Measurements from ENCODE around the gene MAPKBP1. TPM values are rescaled to one million over a fixed set of nuclear protein-coding genes. Genes with fewer than 3 reads are reported as not detected.
A peak's percentile ranks its signal among the peaks of the same experiment; 100 is the strongest.

MAPKBP1 gene
- total RNA-seq, 1 donor from 2014 or later = 27.2 TPM

GRCh38 chr15:41857316-41857715 lies 83.0 kb downstream of the MAPKBP1 start:
- H3K36me3 Mint-ChIP-seq (ENCODE audit: low read depth) = no peaks in the 10 kb centered on the region
- no peak overlapping the region for H3K4me3 Mint-ChIP-seq (ENCODE audit: unreplicated experiment)
- H3K27ac Mint-ChIP-seq (ENCODE audit: unreplicated experiment) = no peak overlapping the region
- TF ChIP-seq CTCF (IDR thresholded peaks at IDR 0.05) = no peak
- DNase-seq (ENCODE audit: low spot score) = no peak
- H3K27me3 Mint-ChIP-seq (ENCODE audit: low read depth) = no peaks in the 10 kb centered on the region
- H3K4me1 Mint-ChIP-seq (ENCODE audit: low read depth) = no peaks in the 10 kb centered on the region
- no peaks in the 10 kb centered on the region for H3K9me3 Mint-ChIP-seq (ENCODE audit: low read depth)

- TF ChIP-seq CTCF (IDR thresholded peaks at IDR 0.05) = no peak
Measured at GRCh38 chr15:41858756-41859155, 84.5 kb downstream of the MAPKBP1 start.

GRCh38 chr15:41860049-41860828 lies 86.0 kb downstream of the MAPKBP1 start:
- peak; percentile 18 for TF ChIP-seq CTCF (IDR thresholded peaks at IDR 0.05)
- H3K27ac Mint-ChIP-seq (ENCODE audit: unreplicated experiment) = no peak overlapping the region
- H3K36me3 Mint-ChIP-seq (ENCODE audit: low read depth) = peaks cover 3% of the 10 kb centered on the region
- no peak overlapping the region for H3K4me3 Mint-ChIP-seq (ENCODE audit: unreplicated experiment)
- no peaks in the 10 kb centered on the region for H3K4me1 Mint-ChIP-seq (ENCODE audit: low read depth)
- no peak for DNase-seq (ENCODE audit: low spot score)
- no peaks in the 10 kb centered on the region for H3K27me3 Mint-ChIP-seq (ENCODE audit: low read depth)
- H3K9me3 Mint-ChIP-seq (ENCODE audit: low read depth) = no peaks in the 10 kb centered on the region

More at GRCh38 chr15:41858756-41859155, 84.5 kb downstream of the MAPKBP1 start:
- Mint-ChIP-seq H3K9me3 (ENCODE audit: low read depth) (no peaks in the 10 kb centered on the region), H3K4me3 (ENCODE audit: unreplicated experiment) (no peak overlapping the region), H3K27ac (ENCODE audit: unreplicated experiment) (no peak overlapping the region), H3K27me3 (ENCODE audit: low read depth) (no peaks in the 10 kb centered on the region), H3K4me1 (ENCODE audit: low read depth) (no peaks in the 10 kb centered on the region), H3K36me3 (ENCODE audit: low read depth) (peaks cover 3% of the 10 kb centered on the region)
- DNase-seq (ENCODE audit: low spot score) = no peak

GRCh38 chr15:41861736-41862356 lies 87.6 kb downstream of the MAPKBP1 start:
- H3K9me3 Mint-ChIP-seq (ENCODE audit: low read depth) = no peaks in the 10 kb centered on the region
- TF ChIP-seq CTCF (IDR thresholded peaks at IDR 0.05) = no peak
- H3K4me3 Mint-ChIP-seq (ENCODE audit: unreplicated experiment) = no peak overlapping the region
- no peak overlapping the region for H3K27ac Mint-ChIP-seq (ENCODE audit: unreplicated experiment)
- DNase-seq (ENCODE audit: low spot score) = no peak
- no peaks in the 10 kb centered on the region for H3K4me1 Mint-ChIP-seq (ENCODE audit: low read depth)
- H3K36me3 Mint-ChIP-seq (ENCODE audit: low read depth) = peaks cover 3% of the 10 kb centered on the region
- no peaks in the 10 kb centered on the region for H3K27me3 Mint-ChIP-seq (ENCODE audit: low read depth)

GRCh38 chr15:41862515-41863116 lies 88.3 kb downstream of the MAPKBP1 start:
- Mint-ChIP-seq H3K27ac (ENCODE audit: unreplicated experiment) (no peak overlapping the region), H3K9me3 (ENCODE audit: low read depth) (no peaks in the 10 kb centered on the region), H3K4me3 (ENCODE audit: unreplicated experiment) (no peak overlapping the region), H3K4me1 (ENCODE audit: low read depth) (no peaks in the 10 kb centered on the region), H3K36me3 (ENCODE audit: low read depth) (peaks cover 5% of the 10 kb centered on the region), H3K27me3 (ENCODE audit: low read depth) (no peaks in the 10 kb centered on the region)
- TF ChIP-seq CTCF (IDR thresholded peaks at IDR 0.05) = no peak
- DNase-seq (ENCODE audit: low spot score) = no peak

Data from chondrocyte (in vitro differentiated cells).